Umbilical cord (tissue), 2 donors: ENCODE results near the gene SDHB. TPM values are rescaled to one million over a fixed set of nuclear protein-coding genes. Genes with fewer than 3 reads are reported as not detected.
A peak's percentile ranks its signal among the peaks of the same experiment; 100 is the strongest.

Experiments used
- DNase-seq: peaks from one replicate; pipeline ENCODE4 v3.0.0-alpha.2; 2015; ENCODE audit warnings: low spot score
- total RNA-seq: library from RNA; depleted of rRNA; stranded (reverse); fragments of >200 nt; gene quantifications from one replicate; pipeline ENCODE4 v1.2.3, GENCODE V29; 2014; ENCODE audit warnings: low replicate concordance; ENCODE audit not compliant: insufficient read depth

Gene SDHB
- total RNA-seq, 1 donor from 2014 or later, result 69.3 TPM

DNA sequence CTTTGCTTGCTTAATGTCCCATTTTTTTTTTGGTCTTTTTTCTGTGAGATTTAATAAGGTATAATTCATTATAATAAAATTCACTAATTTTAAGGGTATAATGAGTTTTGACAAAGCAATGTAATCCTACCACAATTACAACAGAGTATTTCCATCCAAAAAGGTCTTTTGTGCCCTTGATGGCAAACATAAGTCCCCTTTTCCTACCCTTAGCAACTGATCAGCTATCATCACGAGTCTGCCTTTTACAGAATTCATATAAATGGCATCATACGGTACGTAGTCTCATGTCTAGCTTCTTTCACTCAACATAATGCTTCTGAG, 7.5 kb downstream of the SDHB start:
- DNase-seq, result no peak

DNA sequence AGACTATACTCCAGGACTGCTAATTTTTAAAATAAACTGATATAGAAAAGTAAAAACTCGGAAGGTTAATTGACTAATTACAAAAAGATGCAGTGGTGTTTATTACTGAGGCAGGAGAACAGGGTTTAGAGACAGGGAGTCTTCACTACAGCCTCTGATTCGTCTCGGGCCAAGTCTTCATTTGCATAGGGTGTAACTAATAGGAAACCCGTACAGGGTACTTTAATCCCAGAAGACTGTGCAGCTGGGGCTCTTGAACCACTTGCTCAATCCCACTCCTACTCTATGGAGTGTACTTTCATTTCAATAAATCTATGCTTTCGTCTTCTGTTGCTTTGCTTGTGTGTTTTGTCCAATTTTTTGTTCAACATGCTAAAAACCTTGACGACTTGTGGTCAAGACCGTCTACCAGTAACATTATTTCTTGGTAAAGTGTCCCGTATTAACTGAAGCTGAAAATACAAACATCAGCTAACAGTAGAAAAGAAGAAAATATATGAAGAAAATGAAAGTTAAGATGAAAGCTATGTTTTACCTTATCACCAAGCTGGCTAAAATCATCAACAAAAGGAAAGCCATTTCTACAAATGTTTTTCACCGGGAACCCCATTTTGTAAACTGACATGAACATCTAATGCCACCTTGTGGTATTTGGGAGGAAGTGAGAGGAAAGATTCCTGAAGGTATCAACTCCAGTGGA, 8.0 kb downstream of the SDHB start:
- peak; percentile 70 for DNase-seq

- peak; percentile 26 for DNase-seq
Observed at GRCh38 chr1:17045150-17045549, 8.7 kb downstream of the SDHB start.

DNA sequence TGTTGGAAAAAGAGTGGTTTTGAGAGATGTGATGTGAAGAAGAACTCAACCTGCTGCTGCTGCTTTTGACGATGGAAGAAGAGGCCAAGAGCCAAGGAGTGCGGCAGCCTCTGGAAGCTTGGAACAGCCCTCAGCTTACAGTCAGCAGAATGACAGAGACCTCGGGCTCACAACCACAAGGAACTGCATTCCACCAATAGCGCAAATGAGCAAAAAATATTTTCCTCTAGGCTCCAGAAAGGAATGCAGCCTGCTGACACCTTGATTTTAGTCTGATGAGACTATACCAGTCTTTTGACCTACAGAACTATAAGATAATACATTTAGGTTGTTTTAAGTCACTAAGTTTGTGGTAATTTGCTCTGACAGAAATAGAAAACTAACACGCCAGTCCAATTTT, 10.2 kb downstream of the SDHB start:
- no peak for DNase-seq

DNA sequence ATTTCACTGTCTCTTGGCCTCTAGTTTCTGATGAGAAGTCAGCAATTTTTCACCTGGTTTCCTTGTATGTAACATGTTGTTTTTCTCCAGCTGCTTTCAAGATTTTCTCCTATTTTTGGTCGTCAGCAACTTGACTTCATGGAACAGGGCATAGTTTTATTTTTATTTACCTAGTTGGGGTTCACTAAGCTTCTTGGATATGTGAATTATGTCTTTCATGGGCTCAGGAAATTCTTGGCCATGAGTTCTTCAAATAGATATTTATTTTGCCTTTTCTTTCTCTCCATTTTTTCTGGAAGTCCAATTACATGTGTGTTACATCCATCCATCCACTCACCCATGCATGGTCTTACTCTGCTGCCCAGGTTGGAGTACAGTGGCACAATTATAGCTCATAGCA, 13.7 kb downstream of the SDHB start:
- no peak for DNase-seq

- no peak for DNase-seq
Observed at GRCh38 chr1:17039522-17039921, 14.3 kb downstream of the SDHB start.

GRCh38 chr1:17033481-17033880, 20.4 kb downstream of the SDHB start:
- DNase-seq, result no peak

DNA sequence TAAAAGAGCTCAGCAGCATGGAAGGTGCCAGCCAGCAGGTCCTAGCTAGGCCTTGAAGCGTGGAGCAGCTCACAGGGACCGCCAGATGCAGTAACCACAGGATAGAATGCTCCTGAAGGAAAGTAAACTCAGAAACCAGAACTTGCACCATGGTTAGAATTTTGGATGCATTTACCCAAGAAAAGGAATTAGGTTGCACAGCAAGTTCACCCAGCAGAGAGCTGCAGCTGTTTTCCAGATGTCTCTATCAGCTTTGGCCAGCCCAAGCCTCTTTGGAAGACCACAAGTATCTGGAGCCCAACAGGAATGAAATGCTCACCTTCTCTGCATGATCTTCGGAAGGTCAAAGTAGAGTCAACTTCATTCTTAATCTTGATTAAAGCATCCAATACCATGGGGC, 21.1 kb downstream of the SDHB start:
- no peak for DNase-seq

DNA sequence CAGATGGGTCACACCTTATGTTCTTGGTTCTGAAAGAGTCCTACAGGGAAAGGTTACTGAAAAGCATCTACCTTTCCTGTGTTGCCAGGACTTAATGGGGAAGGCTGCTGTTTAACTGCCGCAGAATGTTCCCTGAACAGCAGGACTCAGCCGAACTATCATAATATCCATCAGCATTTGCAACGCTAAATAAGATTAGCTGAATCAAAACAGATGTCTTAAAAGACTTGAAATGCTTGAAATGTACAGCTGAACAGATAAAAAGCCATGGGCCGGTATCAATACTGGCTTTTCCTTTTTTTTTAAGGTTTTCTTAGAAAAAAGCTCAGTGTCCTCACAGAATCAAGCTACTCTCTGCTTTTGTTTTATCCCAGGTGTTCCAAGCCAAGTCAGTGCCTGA, 22.4 kb downstream of the SDHB start:
- no peak for DNase-seq

DNA sequence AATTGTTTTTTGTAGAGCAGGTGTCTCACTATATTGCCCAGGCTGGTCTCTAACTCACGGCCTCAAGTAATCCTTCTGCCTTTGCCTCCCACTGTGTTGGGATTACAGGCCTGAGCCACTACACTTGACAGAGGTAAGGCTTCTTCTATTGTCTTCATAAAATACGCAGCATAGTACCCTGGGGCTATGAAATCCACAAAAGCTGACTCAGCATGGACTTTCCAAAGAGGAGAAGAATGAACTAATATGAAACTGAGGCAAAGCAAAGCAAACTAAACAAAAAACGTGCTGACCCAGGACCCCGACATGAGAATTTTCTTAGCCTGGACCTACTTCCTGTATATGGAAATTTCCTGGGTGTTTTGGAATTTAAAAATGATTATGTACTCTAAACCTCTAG, 23.6 kb downstream of the SDHB start:
- no peak for DNase-seq

DNA sequence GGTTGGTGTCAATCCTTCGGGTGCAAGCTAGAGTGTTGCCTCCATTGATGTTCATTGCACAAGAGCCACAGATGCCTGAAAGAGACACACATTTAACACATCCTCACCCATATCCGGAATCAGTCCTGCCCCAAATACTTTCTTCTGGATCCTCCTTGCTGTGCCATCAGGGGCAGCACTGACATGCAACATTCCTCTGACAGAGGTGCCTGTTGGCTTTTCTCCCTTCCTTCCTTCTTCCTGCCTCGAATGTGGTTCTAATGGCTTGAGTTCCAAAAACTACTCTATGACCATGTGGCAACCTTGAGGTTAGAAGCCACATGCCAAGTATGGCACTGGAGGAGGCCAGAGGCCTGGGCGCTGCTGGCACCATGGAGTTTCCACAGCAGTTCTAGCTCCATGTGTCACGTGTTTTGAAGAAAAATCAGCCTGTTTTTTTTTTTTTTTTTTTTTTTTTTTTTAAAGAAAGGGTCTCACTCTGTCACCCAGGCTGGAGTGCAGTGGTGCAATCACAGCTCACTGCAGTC, 25.1 kb downstream of the SDHB start:
- no peak for DNase-seq

DNA sequence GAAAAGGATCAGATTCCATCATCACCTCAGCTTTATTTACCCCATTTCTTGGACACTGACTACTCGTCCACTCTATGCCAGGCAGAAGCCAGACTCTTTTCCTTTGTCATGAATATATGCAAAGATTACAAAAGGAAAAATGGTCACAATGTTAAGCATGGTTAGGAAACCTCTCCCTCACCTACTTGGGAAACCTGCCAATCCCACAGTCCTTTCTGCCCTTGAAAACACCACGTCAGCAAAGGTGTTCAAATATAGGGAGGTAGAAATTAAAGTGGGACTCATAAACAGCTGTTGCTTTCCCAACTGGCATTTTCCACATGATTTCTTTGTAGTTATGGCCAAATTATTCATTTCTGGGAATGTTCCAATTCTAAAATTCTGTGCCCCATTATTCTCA, 25.9 kb downstream of the SDHB start:
- DNase-seq, result no peak

DNA sequence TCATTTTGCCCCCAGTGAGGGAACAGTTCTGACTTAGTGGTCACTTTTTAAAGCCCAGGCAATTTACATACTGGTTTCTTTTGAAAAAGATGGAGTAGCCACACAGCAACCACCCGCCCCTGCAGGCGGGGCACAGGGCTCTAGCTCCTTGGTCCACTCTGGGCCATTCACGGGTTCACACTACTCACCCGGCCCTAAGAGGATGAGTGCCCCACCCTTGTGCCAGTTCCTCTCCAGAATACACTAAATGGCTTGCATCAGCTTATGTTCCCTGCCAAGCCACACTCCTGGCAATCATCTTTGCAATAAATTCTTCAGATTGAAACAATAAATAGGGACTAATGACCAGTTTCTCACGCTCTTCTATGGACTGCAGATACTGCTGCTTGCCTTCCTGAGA, 26.4 kb downstream of the SDHB start:
- no peak for DNase-seq

- no peak for DNase-seq
Observed at GRCh38 chr1:17024721-17025120, 29.1 kb downstream of the SDHB start.

DNA sequence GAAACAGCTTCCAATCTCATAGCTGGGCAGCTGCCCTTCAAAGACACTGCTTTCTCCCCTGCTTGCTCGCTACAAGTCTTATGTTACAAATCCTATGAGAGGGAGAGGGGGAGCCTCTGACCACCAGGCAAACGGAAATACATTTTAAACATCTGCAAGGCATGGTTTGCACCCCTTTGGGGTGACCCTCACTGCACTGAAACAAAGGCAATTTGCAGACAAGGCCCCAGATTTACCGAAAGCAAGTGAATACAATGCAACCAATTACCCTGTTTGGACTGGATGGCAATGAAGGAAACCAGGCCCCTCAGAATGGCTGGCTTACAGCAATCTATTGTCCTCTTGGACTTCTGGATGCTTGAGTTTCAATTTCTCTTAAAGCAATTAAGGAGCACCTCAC, 30.3 kb downstream of the SDHB start:
- DNase-seq, result no peak

DNA sequence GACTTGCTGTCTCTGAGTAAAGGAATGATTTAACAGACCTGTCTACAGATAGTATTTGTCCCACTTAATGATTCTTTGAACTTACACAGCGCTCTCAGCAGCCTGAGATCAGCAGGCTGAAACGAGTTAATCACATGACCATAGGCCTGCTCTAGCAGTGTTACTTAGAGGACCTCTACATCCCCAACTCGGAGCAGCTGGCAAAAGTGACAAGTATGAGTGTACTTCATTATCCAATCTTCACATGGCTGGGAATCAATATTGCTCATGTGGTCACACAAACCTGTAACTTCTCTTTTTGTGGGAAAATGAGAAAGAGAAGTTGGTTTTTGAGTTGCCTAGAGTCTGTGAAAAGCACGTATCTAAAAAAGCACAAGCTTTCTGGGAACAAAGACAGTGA, 30.7 kb downstream of the SDHB start:
- no peak for DNase-seq

GRCh38 chr1:17021896-17022295, 31.9 kb downstream of the SDHB start:
- no peak for DNase-seq

- no peak for DNase-seq
Observed at GRCh38 chr1:17020502-17020901, 33.3 kb downstream of the SDHB start.

DNA sequence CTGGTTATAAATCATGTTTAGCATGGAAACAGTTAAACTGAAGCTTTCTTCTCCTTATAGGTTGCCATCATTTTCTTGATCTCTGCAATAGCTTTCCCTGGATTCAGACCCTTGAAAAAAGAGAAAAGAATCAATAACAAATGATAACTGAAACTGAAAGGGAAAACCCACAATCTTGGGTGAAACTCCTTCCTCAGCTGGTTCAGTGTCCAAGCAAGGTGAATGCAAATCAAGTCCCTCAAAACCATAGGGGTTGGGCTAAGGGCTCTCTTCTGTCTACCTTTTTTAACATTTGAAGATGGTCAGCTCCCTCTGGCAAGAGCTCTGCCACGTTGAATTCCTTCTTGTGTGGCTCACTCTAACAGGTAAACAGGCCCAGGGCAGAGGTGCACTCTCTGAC, 35.0 kb downstream of the SDHB start:
- DNase-seq, result no peak

- no peak for DNase-seq
Observed at GRCh38 chr1:17017435-17017834, 36.4 kb downstream of the SDHB start.

DNA sequence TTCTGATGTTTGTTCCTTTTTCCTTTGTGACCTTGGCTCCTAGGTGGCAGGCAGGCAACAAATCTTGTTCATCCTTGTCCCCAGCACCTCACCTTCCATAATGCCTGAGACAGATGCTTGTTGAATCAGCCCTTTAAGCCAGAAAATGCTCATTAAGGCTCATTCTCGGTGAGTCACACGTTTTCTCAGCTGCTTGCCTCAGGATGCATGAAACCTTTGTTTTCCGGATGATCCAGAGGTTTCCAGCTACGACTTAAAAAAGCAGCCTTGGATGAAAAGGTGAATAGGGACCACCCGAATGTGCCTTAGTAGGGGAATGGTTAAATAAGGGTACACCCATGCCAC, 37.5 kb downstream of the SDHB start:
- no peak for DNase-seq

GRCh38 chr1:17014671-17015567, 38.9 kb downstream of the SDHB start:
- no peak for DNase-seq
